Gastroesophageal sphincter (tissue), 4 donors: ENCODE data around the gene RTN1. TPM values are rescaled to one million over a fixed set of nuclear protein-coding genes. Genes with fewer than 3 reads are reported as not detected.

Experiments used
- ATAC-seq: fragments of 150-250 bp; one replicate; pipeline ENCODE4 v1.9.1; 2016; ENCODE audit warnings: mild to moderate bottlenecking, moderate library complexity
- H3K27ac ChIP-seq, 4 donors: fragments of 200-600 bp; sonication (generic) in 3 of 4; 1 replicate in 3 of 4; 2 replicates in 1 of 4; pipeline ENCODE4 v1.5.1; 2016 to 2019
- H3K27me3 ChIP-seq: fragments of 200-600 bp; sonication (generic); one replicate; pipeline ENCODE4 v1.5.1; 2019
- H3K36me3 ChIP-seq, 2 donors: fragments of 200-600 bp; sonication (generic); one replicate each; pipeline ENCODE4 v1.5.1; 2019; ENCODE audit warnings: control low read depth in 1 of 2
- H3K4me1 ChIP-seq, 3 donors: fragments of 200-600 bp; sonication (generic); 1 replicate in 2 of 3; 2 replicates in 1 of 3; pipeline ENCODE4 v1.5.1; 2016 to 2019; ENCODE audit warnings: control low read depth in 2 of 3
- H3K4me3 ChIP-seq, 2 donors: fragments of 200-600 bp; sonication (generic); one replicate each; pipeline ENCODE4 v1.5.1; 2019; ENCODE audit warnings: mild to moderate bottlenecking in 1 of 2, moderate library complexity in 1 of 2
- H3K9me3 ChIP-seq, 3 donors: fragments of 200-600 bp; sonication (generic); one replicate each; pipeline ENCODE4 v1.5.1; 2017 to 2019; ENCODE audit warnings: control low read depth in 2 of 3
- EP300 ChIP-seq: sonication (generic); formaldehyde crosslinking; IDR thresholded peaks from one replicate; pipeline ENCODE4 v1.6.1; 2017; ENCODE audit warnings: antibody characterized with exemption, mild to moderate bottlenecking
- POLR2A ChIP-seq, 2 donors: fragments of 450-650 bp; IDR thresholded peaks; one replicate each; pipeline ENCODE4 v1.6.1; 2017; ENCODE audit warnings: antibody characterized with exemption in 2 of 2, mild to moderate bottlenecking in 2 of 2, moderate library complexity in 1 of 2
- POLR2AphosphoS5 ChIP-seq: sonication (generic); formaldehyde crosslinking; IDR thresholded peaks from one replicate; pipeline ENCODE4 v1.6.1; 2017; ENCODE audit warnings: antibody characterized with exemption
- WGBS, 2 donors: methylation state at CpG; one replicate each; pipeline ENCODE4 v1.1.5; 2018; ENCODE audit warnings: low coverage in 1 of 2; 5-methylcytosine and 5-hydroxymethylcytosine counted together
- total RNA-seq, 4 donors: library from RNA; depleted of rRNA; stranded (reverse); fragments of >200 nt; gene quantifications; one replicate each; pipeline ENCODE4 v1.1.0, GENCODE V29; 2016
- TF ChIP-seq, protein P1 (sequence below), 4 experiments: fragments of 200-600 bp in 2 of 4; fragments of 450-650 bp in 2 of 4; sonication (generic) in 1 of 4; IDR thresholded peaks; one replicate each; pipeline ENCODE4 v1.5.1; 2017 to 2019; ENCODE audit warnings: antibody characterized with exemption in 4 of 4, mild to moderate bottlenecking in 2 of 4, moderate library complexity in 2 of 4

RTN1 gene
- total RNA-seq, 4 donors from 2014 or later: 1.4 to 6.9 (median 6.5) TPM

DNA sequence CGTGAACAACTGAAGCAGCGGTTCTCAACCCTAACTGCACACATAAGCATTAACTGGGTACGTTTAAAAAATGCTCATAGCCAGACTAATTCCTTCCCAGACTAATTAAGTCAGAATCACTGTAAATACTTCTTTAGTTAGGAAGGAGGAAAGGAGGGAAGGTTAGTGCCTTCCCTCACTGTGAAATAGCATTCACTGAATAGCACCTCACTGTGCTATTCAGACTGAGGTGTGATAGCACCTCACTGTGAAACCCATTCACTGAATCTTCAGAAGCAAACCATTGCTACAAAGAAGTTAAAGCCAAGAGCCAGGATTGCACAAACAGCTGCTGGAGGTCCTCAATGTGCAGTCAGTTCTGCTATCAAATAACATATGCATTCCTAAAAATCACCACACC, 58.8 kb downstream of the RTN1 start:
- TF ChIP-seq POLR2A (IDR thresholded peaks at IDR 0.05): no peak
- no peak for TF ChIP-seq EP300
- no peak for TF ChIP-seq POLR2AphosphoS5
- TF ChIP-seq, protein P1, sequence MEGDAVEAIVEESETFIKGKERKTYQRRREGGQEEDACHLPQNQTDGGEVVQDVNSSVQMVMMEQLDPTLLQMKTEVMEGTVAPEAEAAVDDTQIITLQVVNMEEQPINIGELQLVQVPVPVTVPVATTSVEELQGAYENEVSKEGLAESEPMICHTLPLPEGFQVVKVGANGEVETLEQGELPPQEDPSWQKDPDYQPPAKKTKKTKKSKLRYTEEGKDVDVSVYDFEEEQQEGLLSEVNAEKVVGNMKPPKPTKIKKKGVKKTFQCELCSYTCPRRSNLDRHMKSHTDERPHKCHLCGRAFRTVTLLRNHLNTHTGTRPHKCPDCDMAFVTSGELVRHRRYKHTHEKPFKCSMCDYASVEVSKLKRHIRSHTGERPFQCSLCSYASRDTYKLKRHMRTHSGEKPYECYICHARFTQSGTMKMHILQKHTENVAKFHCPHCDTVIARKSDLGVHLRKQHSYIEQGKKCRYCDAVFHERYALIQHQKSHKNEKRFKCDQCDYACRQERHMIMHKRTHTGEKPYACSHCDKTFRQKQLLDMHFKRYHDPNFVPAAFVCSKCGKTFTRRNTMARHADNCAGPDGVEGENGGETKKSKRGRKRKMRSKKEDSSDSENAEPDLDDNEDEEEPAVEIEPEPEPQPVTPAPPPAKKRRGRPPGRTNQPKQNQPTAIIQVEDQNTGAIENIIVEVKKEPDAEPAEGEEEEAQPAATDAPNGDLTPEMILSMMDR (IDR thresholded peaks at IDR 0.05): no peak
- Histone ChIP-seq H3K4me1 (no peaks in the 10 kb centered on the region), H3K9me3 (no peaks in the 10 kb centered on the region), H3K4me3 (no peak overlapping the region), H3K27ac (no peak overlapping the region), H3K36me3 (no peaks in the 10 kb centered on the region), H3K27me3 (no peaks in the 10 kb centered on the region)
- WGBS, 2 donors: 67 to 72% methylated on average over 3 of the region's 3 CpGs
- ATAC-seq: no peak

DNA sequence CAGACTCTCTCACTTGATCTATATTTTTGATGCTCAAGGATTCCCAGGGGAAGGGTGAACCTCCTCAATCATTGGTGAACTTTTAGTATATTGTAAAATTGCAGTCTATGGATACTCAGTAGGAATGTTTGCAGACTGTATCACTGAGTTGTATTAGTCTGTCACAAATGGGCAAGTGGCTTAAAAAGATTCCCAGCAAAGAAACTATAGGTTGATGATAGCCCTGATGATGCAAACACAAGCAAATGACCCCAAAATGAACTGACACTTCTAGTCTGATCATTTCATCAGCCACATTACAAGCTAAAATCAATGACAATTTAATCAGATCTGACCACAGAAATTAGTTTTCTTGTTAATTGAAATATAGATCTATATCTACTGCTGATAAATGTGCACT, 59.5 kb downstream of the RTN1 start:
- Histone ChIP-seq H3K36me3 (no peaks in the 10 kb centered on the region), H3K9me3 (no peaks in the 10 kb centered on the region), H3K4me1 (no peaks in the 10 kb centered on the region), H3K27ac (no peak overlapping the region), H3K27me3 (no peaks in the 10 kb centered on the region), H3K4me3 (no peak overlapping the region)
- no peak for ATAC-seq
- TF ChIP-seq, protein P1 (IDR thresholded peaks at IDR 0.05): no peak

DNA sequence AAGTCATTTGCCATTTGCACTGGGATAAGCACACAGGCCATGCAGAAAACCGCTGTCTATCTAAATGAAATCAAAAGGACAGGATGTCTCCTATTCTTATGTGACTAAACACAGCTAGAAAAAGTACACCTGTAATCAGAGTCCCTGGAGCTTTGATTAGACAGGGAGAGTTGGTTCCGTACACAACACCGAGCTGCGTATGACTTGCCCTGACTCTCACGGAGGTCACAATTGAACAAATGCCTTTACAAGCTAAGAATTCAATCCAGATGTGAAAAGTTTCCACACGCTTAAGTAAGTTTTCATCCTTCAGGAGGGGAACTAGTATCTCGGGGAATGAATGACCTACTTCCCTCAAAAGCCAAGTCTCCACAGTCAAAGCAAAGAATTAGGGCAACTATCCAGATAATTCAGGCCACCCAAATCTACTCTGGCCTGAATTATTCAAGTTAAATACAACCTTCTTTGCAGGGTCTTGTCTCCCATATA, 67.5 kb downstream of the RTN1 start:
- no peaks in the 10 kb centered on the region for H3K36me3 ChIP-seq
- H3K27ac ChIP-seq: no peak overlapping the region
- WGBS, 2 donors: 58 to 72% methylated on average over 7 of the region's 7 CpGs

DNA sequence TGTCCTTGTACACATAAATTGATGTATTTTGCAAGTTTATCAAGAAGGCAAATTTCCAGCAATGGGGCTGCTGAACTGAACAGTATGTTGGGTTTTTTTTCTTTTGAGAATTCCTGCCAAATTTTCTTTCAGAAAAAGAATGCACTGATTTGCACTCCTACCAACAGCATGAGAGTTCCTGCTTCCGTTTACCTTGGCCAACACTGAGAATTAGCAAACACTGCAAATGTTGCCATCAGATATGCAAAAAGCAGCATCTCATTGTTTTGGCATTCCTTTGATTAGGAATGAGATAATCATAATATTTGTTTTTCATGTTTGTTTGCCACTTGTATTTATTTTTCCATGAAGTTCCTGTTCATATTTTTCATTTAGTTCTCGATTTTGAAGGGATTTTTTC, 82.4 kb downstream of the RTN1 start:
- no peak overlapping the region for H3K27ac ChIP-seq
- 26 to 52% methylated on average over 2 of the region's 2 CpGs for WGBS, 2 donors

More for the DNA sequence above, 67.5 kb downstream of the RTN1 start:
- Histone ChIP-seq H3K9me3 (no peaks in the 10 kb centered on the region), H3K4me3 (no peak overlapping the region), H3K27me3 (no peaks in the 10 kb centered on the region), H3K4me1 (no peaks in the 10 kb centered on the region)
- no peak for TF ChIP-seq EP300
- TF ChIP-seq, protein P1 (IDR thresholded peaks at IDR 0.05): no peak
- TF ChIP-seq POLR2AphosphoS5: no peak
- TF ChIP-seq POLR2A (IDR thresholded peaks at IDR 0.05): no peak
- ATAC-seq: no peak

DNA sequence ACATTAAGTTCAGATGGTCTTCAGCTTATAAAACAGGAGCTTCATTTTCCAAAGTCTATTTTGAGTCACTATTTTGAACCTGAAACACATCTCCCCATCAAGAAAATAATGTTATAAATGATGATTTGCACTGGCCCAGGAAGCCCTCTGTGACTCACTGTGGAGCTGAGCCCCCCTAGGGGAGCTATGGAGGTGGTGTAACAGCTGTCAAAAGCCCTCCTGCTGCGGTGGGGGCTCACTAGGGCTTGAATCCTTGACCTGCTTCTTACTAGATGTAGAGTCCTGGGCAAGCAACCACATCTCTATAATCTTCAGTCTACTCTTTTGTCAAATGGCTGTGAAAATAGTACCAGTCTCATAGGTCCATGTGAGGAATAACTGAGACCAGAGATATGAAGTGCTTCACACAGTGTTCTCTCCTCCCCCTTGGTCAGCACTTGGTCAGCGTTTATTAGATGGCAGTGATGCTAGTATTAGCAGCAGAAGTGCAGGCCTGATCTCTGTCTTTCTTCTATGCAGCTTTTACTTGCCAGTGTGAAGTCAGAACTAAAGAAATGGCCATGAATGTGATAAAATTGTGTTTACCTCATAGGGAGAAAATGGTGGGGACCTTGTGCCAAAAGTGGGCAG, 83.4 kb downstream of the RTN1 start:
- H3K27ac ChIP-seq: no peak overlapping the region
- no peaks in the 10 kb centered on the region for H3K27me3 ChIP-seq
- no peak overlapping the region for H3K4me3 ChIP-seq
- TF ChIP-seq EP300 (no peak), POLR2AphosphoS5 (no peak), POLR2A (IDR thresholded peaks at IDR 0.05) (no peak)
- TF ChIP-seq, protein P1 (IDR thresholded peaks at IDR 0.05): no peak
- no peaks in the 10 kb centered on the region for H3K36me3 ChIP-seq
- no peak for ATAC-seq
- 33 to 52% methylated on average over 1 to 2 of the region's 2 CpGs for WGBS, 2 donors
- H3K9me3 ChIP-seq: no peaks in the 10 kb centered on the region
- H3K4me1 ChIP-seq: no peaks in the 10 kb centered on the region

More for the DNA sequence above, 82.4 kb downstream of the RTN1 start:
- H3K9me3 ChIP-seq: no peaks in the 10 kb centered on the region
- H3K4me3 ChIP-seq: no peak overlapping the region
- H3K4me1 ChIP-seq: no peaks in the 10 kb centered on the region
- ATAC-seq: no peak
- no peaks in the 10 kb centered on the region for H3K36me3 ChIP-seq
- TF ChIP-seq POLR2A (IDR thresholded peaks at IDR 0.05) (no peak), EP300 (no peak), POLR2AphosphoS5 (no peak)
- TF ChIP-seq, protein P1 (IDR thresholded peaks at IDR 0.05): no peak
- H3K27me3 ChIP-seq: no peaks in the 10 kb centered on the region
